Mesendoderm (in vitro differentiated cells): ENCODE measurements around the gene LINGO3.

Experiments
- DNase-seq: peaks from one replicate; pipeline ENCODE4 v3.0.0; 2013
- H2AK5ac ChIP-seq: 2 replicates; pipeline ENCODE4 v1.6.1; 2013; ENCODE audit warnings: low read length, inconsistent platforms
- H2BK120ac ChIP-seq: 2 replicates; pipeline ENCODE4 v1.6.1; 2013; ENCODE audit warnings: low read depth, mild to moderate bottlenecking, low read length, moderate library complexity, mixed read lengths
- H2BK15ac ChIP-seq: replicated peaks from 2 replicates; pipeline ENCODE4 v1.6.1; 2013; ENCODE audit warnings: low read depth, mild to moderate bottlenecking, moderate library complexity
- H2BK5ac ChIP-seq: 2 replicates; pipeline ENCODE4 v1.6.1; 2013; ENCODE audit warnings: low read length, inconsistent platforms
- H3K18ac ChIP-seq: 2 replicates; pipeline ENCODE4 v1.6.1; 2013; ENCODE audit warnings: mild to moderate bottlenecking, low read length, mixed read lengths
- H3K23ac ChIP-seq: one replicate; pipeline ENCODE4 v1.6.1; 2013; ENCODE audit warnings: low read length
- H3K27ac ChIP-seq: 2 replicates; pipeline ENCODE4 v1.5.1; 2013; ENCODE audit warnings: low read depth, mild to moderate bottlenecking, inconsistent platforms, low read length, moderate library complexity
- H3K27me3 ChIP-seq: 2 replicates; pipeline ENCODE4 v1.6.1; 2013; ENCODE audit warnings: low read length, control low read depth, mild to moderate bottlenecking, inconsistent platforms; ENCODE audit not compliant: insufficient read depth, poor library complexity
- H3K36me3 ChIP-seq: 2 replicates; pipeline ENCODE4 v1.6.1; 2013; ENCODE audit warnings: low read length, inconsistent platforms; ENCODE audit not compliant: control insufficient read depth, insufficient read depth
- H3K4ac ChIP-seq: one replicate; pipeline ENCODE4 v1.6.1; 2013; ENCODE audit warnings: low read depth, mild to moderate bottlenecking, low read length, moderate library complexity
- H3K4me1 ChIP-seq: 2 replicates; pipeline ENCODE4 v1.6.1; 2013; ENCODE audit warnings: low read depth, low read length, inconsistent platforms; ENCODE audit not compliant: control insufficient read depth
- H3K4me2 ChIP-seq: 2 replicates; pipeline ENCODE4 v1.6.1; 2013; ENCODE audit warnings: low read length
- H3K4me3 ChIP-seq: 2 replicates; pipeline ENCODE4 v1.5.1; 2013; ENCODE audit warnings: mild to moderate bottlenecking, low read length
- H3K56ac ChIP-seq: one replicate; pipeline ENCODE4 v1.6.1; 2013; ENCODE audit warnings: low read length
- H3K79me1 ChIP-seq: 2 replicates; pipeline ENCODE4 v1.6.1; 2013; ENCODE audit warnings: low read length, inconsistent platforms
- H3K79me2 ChIP-seq: 2 replicates; pipeline ENCODE4 v1.6.1; 2013; ENCODE audit warnings: mild to moderate bottlenecking, low read length; ENCODE audit not compliant: control insufficient read depth, insufficient read depth
- H3K9ac ChIP-seq: 2 replicates; pipeline ENCODE4 v1.6.1; 2013; ENCODE audit warnings: low read length, inconsistent platforms
- H4K5ac ChIP-seq: one replicate; pipeline ENCODE4 v1.6.1; 2013; ENCODE audit warnings: low read length
- H4K8ac ChIP-seq: one replicate; pipeline ENCODE4 v1.6.1; 2013; ENCODE audit warnings: low read depth, mild to moderate bottlenecking, control low read depth, low read length, moderate library complexity
- WGBS: extraction: QIAGEN DNeasy Blood & Tissue Kit; methylation state at CpG from one replicate; pipeline ENCODE4 v1.1.7; 2013; ENCODE audit warnings: low lambda C conversion rate, missing lambda C conversion rate; ENCODE audit not compliant: insufficient coverage; ENCODE audit errors: extremely low coverage; 5-methylcytosine and 5-hydroxymethylcytosine counted together

The LINGO3 gene

DNA sequence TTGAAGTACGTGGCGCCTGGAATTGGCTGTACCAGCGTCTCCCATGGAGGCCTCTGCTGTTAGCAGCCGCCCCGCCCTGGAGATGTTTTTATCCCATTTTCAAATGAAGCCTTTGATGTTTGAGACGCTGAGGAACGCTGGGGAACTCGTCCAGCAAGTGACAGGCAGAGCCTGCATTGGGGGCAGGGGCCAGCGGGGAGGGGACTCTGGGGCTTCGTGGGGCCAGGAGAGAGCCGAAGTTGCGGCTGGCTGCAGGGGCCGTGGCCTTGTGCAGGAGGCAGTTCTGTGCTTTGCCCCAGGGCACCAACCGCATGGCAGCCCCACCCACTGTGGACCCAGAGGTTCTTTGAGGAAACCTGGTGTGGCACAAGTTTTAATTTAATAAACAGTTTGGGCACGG lies 34.0 kb upstream of the LINGO3 start:
- no peak overlapping the region for H2BK5ac ChIP-seq
- no peak overlapping the region for H3K4me3 ChIP-seq
- H3K18ac ChIP-seq = no peak overlapping the region
- H3K4me2 ChIP-seq = no peak overlapping the region
- no CpG with 5 or more reads among the region's 15 CpGs for WGBS
- H2AK5ac ChIP-seq = no peak overlapping the region
- H3K4ac ChIP-seq = no peak overlapping the region
- H4K8ac ChIP-seq = no peak overlapping the region
- DNase-seq = no peak
- no peak overlapping the region for H3K56ac ChIP-seq
- no peak overlapping the region for H3K27ac ChIP-seq
- H2BK120ac ChIP-seq = no peak overlapping the region
- no peaks in the 10 kb centered on the region for H3K79me1 ChIP-seq
- no peaks in the 10 kb centered on the region for H3K36me3 ChIP-seq
- no peaks in the 10 kb centered on the region for H3K4me1 ChIP-seq
- no peaks in the 10 kb centered on the region for H3K79me2 ChIP-seq
- H3K27me3 ChIP-seq = no peaks in the 10 kb centered on the region
- H3K9ac ChIP-seq = no peak overlapping the region
- no peak overlapping the region for H4K5ac ChIP-seq
- H3K23ac ChIP-seq = no peak overlapping the region
- H2BK15ac ChIP-seq = no peak overlapping the region

DNA sequence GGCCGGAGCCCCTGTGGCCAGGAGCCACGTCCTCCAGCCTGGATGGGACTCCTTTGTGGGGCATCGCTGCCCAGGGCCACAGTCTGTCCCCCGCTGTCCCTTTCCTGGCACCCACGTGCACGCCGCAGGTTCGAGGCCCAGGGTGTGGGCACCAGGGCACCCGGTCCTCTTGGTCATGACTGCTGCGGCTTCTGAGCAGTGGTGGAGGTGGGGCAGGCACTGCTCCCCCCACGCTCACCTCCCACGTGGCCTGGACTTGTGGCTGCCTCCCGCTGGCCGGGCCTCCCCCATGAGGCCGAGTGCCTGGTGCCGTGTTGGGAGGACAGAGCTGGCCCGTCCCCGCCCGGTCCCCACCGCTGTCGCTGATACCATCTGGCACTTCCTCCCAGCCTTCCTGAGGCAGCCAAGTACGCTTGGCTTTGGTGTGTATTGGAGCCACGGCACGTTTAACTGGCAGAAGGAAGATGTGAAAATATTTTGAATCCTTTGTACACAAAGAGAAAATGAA lies 33.3 kb upstream of the LINGO3 start:
- H3K27me3 ChIP-seq = no peaks in the 10 kb centered on the region
- DNase-seq = no peak
- no peak overlapping the region for H3K4ac ChIP-seq
- no peak overlapping the region for H3K56ac ChIP-seq
- WGBS = no CpG with 5 or more reads among the region's 24 CpGs
- H2BK120ac ChIP-seq = no peak overlapping the region
- no peak overlapping the region for H2AK5ac ChIP-seq
- no peaks in the 10 kb centered on the region for H3K79me2 ChIP-seq
- no peaks in the 10 kb centered on the region for H3K4me1 ChIP-seq
- no peak overlapping the region for H4K8ac ChIP-seq
- H3K79me1 ChIP-seq = peaks cover 4% of the 10 kb centered on the region
- no peak overlapping the region for H3K9ac ChIP-seq
- H3K4me2 ChIP-seq = no peak overlapping the region
- H3K23ac ChIP-seq = no peak overlapping the region
- H2BK15ac ChIP-seq = no peak overlapping the region
- H3K27ac ChIP-seq = no peak overlapping the region
- no peak overlapping the region for H3K18ac ChIP-seq
- no peak overlapping the region for H3K4me3 ChIP-seq
- no peak overlapping the region for H2BK5ac ChIP-seq
- H4K5ac ChIP-seq = no peak overlapping the region
- no peaks in the 10 kb centered on the region for H3K36me3 ChIP-seq

DNA sequence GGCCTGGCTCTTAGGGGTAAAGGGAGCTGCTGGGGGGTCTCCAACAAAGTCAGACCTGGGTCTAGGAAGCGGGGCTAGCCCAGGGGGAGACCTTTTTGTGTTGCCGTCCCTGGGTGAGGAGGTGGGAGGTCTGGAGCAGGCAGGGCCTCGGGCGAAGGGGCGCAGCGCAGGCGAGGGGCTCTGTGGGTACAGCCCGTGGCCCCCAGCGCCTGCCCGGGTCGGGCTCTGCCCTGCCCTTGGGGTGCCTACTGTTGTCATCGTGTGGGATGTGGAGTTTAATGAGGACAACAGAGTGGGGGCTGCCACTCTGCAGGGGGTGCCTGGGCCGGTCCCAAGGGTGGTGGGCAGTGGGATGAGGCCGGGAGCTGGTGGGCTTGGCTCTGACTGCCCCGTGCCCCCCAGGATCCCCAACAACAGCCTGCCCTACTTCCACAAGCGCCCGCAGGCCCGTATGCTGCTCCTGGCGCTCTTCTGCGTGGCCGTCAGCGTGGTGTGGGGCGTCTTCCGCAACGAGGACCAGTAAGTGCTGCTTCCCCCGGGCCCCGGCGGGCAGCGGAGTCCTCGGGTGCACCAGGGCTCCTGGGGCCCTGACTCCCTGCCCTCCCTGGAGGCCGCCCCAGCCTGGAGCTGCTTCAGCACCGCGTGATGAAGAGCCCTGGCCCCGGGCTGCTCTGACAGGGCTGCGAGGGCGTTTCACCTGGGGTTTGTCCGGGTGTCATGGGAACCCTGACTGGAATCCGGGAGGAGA lies 32.7 kb upstream of the LINGO3 start:
- Histone ChIP-seq H2BK5ac (no peak overlapping the region), H2BK120ac (no peak overlapping the region), H3K79me1 (peaks cover 10% of the 10 kb centered on the region), H3K56ac (no peak overlapping the region), H4K8ac (no peak overlapping the region), H2BK15ac (no peak overlapping the region), H3K4ac (no peak overlapping the region), H3K27ac (no peak overlapping the region), H3K4me2 (no peak overlapping the region), H3K23ac (no peak overlapping the region), H3K4me3 (no peak overlapping the region), H3K9ac (no peak overlapping the region), H3K79me2 (peaks cover 5% of the 10 kb centered on the region), H3K36me3 (no peaks in the 10 kb centered on the region), H4K5ac (no peak overlapping the region), H2AK5ac (no peak overlapping the region), H3K18ac (no peak overlapping the region), H3K27me3 (no peaks in the 10 kb centered on the region), H3K4me1 (no peaks in the 10 kb centered on the region)
- no CpG with 5 or more reads among the region's 38 CpGs for WGBS
- no peak for DNase-seq

DNA sequence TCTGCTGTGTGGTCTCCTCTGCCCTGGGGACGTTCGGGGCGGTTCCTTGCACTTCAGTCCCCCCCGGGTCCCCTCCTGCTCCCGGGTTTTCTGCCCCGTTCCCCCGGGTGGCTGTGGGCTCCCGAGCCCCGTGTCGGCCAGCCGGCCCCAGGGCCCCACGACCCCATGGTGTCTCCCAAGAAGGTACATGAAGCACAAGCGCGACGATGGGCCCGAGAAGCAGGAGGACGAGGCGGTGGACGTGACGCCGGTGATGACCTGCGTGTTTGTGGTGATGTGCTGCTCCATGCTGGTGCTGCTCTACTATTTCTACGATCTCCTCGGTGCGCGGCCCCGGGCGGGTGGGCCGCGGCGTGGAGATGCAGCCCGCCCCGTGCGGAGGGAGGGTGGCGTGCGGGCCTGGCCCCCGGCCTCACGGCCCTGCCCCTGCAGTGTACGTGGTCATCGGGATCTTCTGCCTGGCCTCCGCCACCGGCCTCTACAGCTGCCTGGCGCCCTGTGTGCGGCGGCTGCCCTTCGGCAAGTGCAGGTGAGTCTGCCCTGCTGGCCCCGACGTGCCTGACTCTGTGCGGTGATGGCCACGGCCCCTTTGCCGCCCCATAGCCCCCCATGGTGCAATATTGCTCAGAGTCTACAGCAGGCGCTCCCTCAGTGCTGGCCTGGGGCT lies 31.8 kb upstream of the LINGO3 start:
- WGBS = no CpG with 5 or more reads among the region's 52 CpGs
- Histone ChIP-seq H2BK5ac (no peak overlapping the region), H2BK120ac (no peak overlapping the region)

DNA sequence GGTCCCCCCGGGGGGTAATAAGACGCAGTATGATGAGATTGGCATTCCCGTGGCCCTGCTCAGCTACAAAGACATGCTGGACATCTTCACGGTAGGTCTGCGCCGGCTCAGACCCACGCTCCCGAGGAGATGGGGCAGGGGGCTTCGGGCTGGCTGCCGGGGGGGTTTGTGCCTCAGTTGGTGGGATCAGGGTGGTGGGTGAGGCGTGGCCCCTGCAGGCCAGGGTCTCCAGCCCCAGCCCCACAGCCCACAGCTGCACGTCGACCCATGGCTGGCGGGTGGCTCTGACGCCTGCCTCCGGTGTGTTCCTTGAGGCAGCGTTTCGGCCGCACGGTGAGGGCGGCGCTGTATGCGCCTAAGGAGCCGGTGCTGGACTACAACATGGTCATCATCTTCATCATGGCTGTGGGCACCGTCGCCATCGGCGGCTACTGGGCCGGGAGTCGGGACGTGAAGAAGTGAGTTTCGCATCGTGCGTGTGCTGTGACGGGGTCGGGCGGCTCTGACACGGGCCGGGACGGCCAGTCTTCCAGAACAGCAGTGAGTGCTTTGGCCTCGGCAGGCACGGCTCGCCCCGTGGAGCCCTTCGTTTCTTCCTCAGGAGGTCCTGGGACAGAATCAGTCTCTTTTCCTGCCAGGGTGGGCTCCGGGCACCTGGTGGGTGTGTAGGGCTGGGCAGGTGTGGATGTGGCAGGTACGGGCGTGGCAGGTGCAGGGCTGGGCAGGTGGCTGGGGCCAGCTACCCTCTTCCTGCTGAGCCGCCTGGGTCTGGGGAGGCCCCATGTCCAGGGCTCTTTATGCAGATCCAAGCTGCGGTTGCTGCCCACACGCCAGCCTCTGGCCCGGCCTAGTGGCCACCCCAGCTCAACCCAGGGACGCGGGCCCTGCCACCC lies 31.0 kb upstream of the LINGO3 start:
- Histone ChIP-seq H3K27me3 (no peaks in the 10 kb centered on the region), H2BK5ac (no peak overlapping the region), H3K27ac (no peak overlapping the region), H3K23ac (no peak overlapping the region), H3K18ac (no peak overlapping the region), H4K8ac (no peak overlapping the region), H3K36me3 (no peaks in the 10 kb centered on the region), H3K56ac (no peak overlapping the region), H2BK15ac (no peak overlapping the region), H3K9ac (no peak overlapping the region), H3K79me2 (peaks cover 6% of the 10 kb centered on the region), H3K4me2 (no peak overlapping the region), H3K4me1 (no peaks in the 10 kb centered on the region), H4K5ac (no peak overlapping the region), H3K4ac (no peak overlapping the region), H3K79me1 (peaks cover 16% of the 10 kb centered on the region), H3K4me3 (no peak overlapping the region), H2AK5ac (no peak overlapping the region), H2BK120ac (no peak overlapping the region)
- no CpG with 5 or more reads among the region's 54 CpGs for WGBS
- DNase-seq = no peak

More for the DNA sequence above, 31.8 kb upstream of the LINGO3 start:
- peaks cover 11% of the 10 kb centered on the region for H3K79me1 ChIP-seq
- no peak overlapping the region for H3K23ac ChIP-seq
- no peak overlapping the region for H3K4me2 ChIP-seq
- no peaks in the 10 kb centered on the region for H3K36me3 ChIP-seq
- H3K4me1 ChIP-seq = no peaks in the 10 kb centered on the region
- no peak overlapping the region for H3K4me3 ChIP-seq
- no peak overlapping the region for H3K4ac ChIP-seq
- H3K79me2 ChIP-seq = peaks cover 6% of the 10 kb centered on the region
- no peak overlapping the region for H3K27ac ChIP-seq
- H3K56ac ChIP-seq = no peak overlapping the region
- H4K8ac ChIP-seq = no peak overlapping the region
- no peak overlapping the region for H3K9ac ChIP-seq
- H3K18ac ChIP-seq = no peak overlapping the region
- no peak overlapping the region for H2BK15ac ChIP-seq
- no peak overlapping the region for H2AK5ac ChIP-seq
- DNase-seq = no peak
- no peaks in the 10 kb centered on the region for H3K27me3 ChIP-seq
- H4K5ac ChIP-seq = no peak overlapping the region
